ENCODE data around the gene CDRT15.

GRCh38 chr17:14222611-14223010 is 14.1 kb downstream of the CDRT15 start:
- TF ChIP-seq CTCF (IDR thresholded peaks at IDR 0.05) (no peak), POLR2A (IDR thresholded peaks at IDR 0.05) (no peak), POLR2AphosphoS5 (IDR thresholded peaks at IDR 0.05) (no peak)

Measured in breast epithelium (tissue), 3 donors.